ENCODE results near the gene FILIP1L. TPM values are rescaled to one million over a fixed set of nuclear protein-coding genes. Genes with fewer than 3 reads are reported as not detected.
A peak's percentile ranks its signal among the peaks of the same experiment; 100 is the strongest.

The FILIP1L gene
- total RNA-seq, 1 donor from 2014 or later, result 47.0 TPM

GRCh38 chr3:100150473-100150872 lies 36.2 kb upstream of the FILIP1L start:
- Mint-ChIP-seq H3K4me3 (ENCODE audit: unreplicated experiment) (no peak overlapping the region), H3K27me3 (ENCODE audit: unreplicated experiment) (no peaks in the 10 kb centered on the region), H3K27ac (ENCODE audit: unreplicated experiment) (peak overlapping the region; percentile 32), H3K4me1 (ENCODE audit: unreplicated experiment) (peaks cover 22% of the 10 kb centered on the region), H3K36me3 (ENCODE audit: unreplicated experiment) (peaks cover 29% of the 10 kb centered on the region), H3K9me3 (ENCODE audit: unreplicated experiment) (peaks cover 11% of the 10 kb centered on the region)
- TF ChIP-seq, protein P1, sequence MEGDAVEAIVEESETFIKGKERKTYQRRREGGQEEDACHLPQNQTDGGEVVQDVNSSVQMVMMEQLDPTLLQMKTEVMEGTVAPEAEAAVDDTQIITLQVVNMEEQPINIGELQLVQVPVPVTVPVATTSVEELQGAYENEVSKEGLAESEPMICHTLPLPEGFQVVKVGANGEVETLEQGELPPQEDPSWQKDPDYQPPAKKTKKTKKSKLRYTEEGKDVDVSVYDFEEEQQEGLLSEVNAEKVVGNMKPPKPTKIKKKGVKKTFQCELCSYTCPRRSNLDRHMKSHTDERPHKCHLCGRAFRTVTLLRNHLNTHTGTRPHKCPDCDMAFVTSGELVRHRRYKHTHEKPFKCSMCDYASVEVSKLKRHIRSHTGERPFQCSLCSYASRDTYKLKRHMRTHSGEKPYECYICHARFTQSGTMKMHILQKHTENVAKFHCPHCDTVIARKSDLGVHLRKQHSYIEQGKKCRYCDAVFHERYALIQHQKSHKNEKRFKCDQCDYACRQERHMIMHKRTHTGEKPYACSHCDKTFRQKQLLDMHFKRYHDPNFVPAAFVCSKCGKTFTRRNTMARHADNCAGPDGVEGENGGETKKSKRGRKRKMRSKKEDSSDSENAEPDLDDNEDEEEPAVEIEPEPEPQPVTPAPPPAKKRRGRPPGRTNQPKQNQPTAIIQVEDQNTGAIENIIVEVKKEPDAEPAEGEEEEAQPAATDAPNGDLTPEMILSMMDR (IDR thresholded peaks at IDR 0.05), result no peak
- DNase-seq (ENCODE audit: extremely low spot score, unreplicated experiment), result no peak

DNA sequence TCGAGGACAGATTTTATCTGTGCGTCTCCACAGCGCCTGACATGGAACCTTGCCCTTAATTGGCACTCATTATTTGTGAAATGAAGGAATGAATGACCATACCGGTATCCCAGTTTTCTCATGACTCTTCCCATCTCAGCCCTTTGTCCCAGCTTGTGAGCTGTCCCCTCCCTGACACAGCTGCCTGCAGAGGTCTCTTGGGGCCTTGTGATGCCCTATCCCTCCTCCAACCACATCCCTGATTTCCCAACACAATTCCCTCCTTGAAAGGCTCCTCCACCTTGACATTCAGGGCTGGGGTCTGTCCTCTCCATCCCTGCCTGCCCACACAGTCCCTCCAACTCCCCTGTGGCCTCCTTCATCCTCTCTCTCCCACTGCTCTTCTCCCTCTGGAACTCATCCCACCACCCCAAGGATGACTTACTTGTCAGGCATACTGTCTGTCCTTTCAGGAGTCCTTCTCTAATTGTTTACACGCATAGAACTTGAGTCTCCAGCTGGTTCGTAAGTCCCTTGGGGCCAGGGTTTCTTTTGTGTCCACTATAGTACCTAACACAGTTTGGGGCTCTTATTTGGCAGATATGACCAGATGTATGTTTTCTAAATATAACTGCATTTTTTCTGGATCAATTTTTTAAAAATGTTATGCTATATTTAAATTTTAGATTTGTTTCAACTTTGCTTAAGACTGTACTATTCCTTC lies 35.6 kb upstream of the FILIP1L start:
- TF ChIP-seq, protein P1 (IDR thresholded peaks at IDR 0.05), result no peak
- Mint-ChIP-seq H3K9me3 (ENCODE audit: unreplicated experiment) (peaks cover 5% of the 10 kb centered on the region), H3K27ac (ENCODE audit: unreplicated experiment) (peak overlapping the region; percentile 28), H3K36me3 (ENCODE audit: unreplicated experiment) (peaks cover 24% of the 10 kb centered on the region), H3K4me1 (ENCODE audit: unreplicated experiment) (peaks cover 16% of the 10 kb centered on the region), H3K27me3 (ENCODE audit: unreplicated experiment) (no peaks in the 10 kb centered on the region), H3K4me3 (ENCODE audit: unreplicated experiment) (no peak overlapping the region)
- DNase-seq (ENCODE audit: extremely low spot score, unreplicated experiment), result no peak

GRCh38 chr3:100149130-100149529 lies 34.8 kb upstream of the FILIP1L start:
- no peak overlapping the region for H3K4me3 Mint-ChIP-seq (ENCODE audit: unreplicated experiment)
- H3K27ac Mint-ChIP-seq (ENCODE audit: unreplicated experiment), result no peak overlapping the region
- H3K27me3 Mint-ChIP-seq (ENCODE audit: unreplicated experiment), result no peaks in the 10 kb centered on the region
- peaks cover 15% of the 10 kb centered on the region for H3K4me1 Mint-ChIP-seq (ENCODE audit: unreplicated experiment)
- H3K36me3 Mint-ChIP-seq (ENCODE audit: unreplicated experiment), result peaks cover 24% of the 10 kb centered on the region
- TF ChIP-seq, protein P1 (IDR thresholded peaks at IDR 0.05), result no peak
- peaks cover 8% of the 10 kb centered on the region for H3K9me3 Mint-ChIP-seq (ENCODE audit: unreplicated experiment)
- no peak for DNase-seq (ENCODE audit: extremely low spot score, unreplicated experiment)

DNA sequence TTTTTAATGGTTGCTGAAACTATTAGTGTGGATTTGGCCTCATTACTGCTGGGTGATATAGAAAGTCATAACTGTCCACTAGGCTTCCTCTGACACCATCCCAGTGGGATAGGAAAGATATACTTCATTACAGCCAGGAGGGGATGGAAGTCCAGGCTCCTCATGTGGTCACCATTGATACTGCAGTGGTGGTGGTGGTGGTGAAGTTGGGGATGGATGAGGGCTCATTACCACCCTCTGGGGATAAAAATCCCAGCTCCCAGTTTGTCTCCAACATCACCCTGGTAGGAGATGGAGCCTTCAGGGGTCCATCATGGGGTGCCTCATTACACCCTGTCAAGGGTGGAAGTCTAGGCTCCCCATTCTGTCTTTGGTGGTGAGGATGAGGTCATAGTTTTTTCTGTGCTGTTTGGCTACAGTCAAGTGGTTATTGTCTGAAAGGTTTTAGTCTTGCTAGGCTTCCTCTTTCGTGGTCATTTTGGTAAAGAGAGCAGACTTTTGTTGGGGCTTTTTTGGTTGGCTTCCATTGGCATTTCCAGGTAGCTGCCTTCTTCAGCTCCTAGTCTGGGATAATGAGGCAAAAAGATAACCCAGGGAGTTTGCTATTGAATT lies 30.1 kb upstream of the FILIP1L start:
- TF ChIP-seq, protein P1 (IDR thresholded peaks at IDR 0.05), result no peak
- no peak overlapping the region for H3K4me3 Mint-ChIP-seq (ENCODE audit: unreplicated experiment)
- peaks cover 15% of the 10 kb centered on the region for H3K36me3 Mint-ChIP-seq (ENCODE audit: unreplicated experiment)
- no peak overlapping the region for H3K27ac Mint-ChIP-seq (ENCODE audit: unreplicated experiment)
- no peak for DNase-seq (ENCODE audit: extremely low spot score, unreplicated experiment)
- no peaks in the 10 kb centered on the region for H3K27me3 Mint-ChIP-seq (ENCODE audit: unreplicated experiment)
- peaks cover 1% of the 10 kb centered on the region for H3K4me1 Mint-ChIP-seq (ENCODE audit: unreplicated experiment)
- peaks cover 19% of the 10 kb centered on the region for H3K9me3 Mint-ChIP-seq (ENCODE audit: unreplicated experiment)

DNA sequence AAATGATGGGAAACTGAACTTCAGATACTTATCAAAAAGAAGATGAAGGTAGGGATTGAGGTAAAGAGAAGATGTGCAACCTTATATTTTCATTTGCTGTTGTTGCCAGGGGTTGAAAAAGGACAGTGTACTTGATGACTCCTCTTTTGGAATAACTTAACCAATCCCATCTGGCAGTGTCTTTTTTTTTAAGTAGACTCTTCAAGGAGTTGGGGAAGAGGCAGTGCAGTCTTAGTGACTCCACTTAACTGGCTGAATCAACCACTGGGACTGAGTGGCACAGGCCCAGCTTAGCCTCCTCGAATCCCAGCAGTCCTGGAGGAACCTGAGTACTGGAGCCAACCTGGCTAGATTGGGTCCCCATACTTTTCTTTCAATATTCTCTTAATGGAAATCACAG lies 27.3 kb upstream of the FILIP1L start:
- H3K9me3 Mint-ChIP-seq (ENCODE audit: unreplicated experiment), result peaks cover 19% of the 10 kb centered on the region
- TF ChIP-seq, protein P1 (IDR thresholded peaks at IDR 0.05), result no peak
- H3K4me1 Mint-ChIP-seq (ENCODE audit: unreplicated experiment), result peaks cover 7% of the 10 kb centered on the region
- H3K27me3 Mint-ChIP-seq (ENCODE audit: unreplicated experiment), result no peaks in the 10 kb centered on the region
- DNase-seq (ENCODE audit: extremely low spot score, unreplicated experiment), result no peak
- H3K27ac Mint-ChIP-seq (ENCODE audit: unreplicated experiment), result no peak overlapping the region
- peaks cover 12% of the 10 kb centered on the region for H3K36me3 Mint-ChIP-seq (ENCODE audit: unreplicated experiment)
- no peak overlapping the region for H3K4me3 Mint-ChIP-seq (ENCODE audit: unreplicated experiment)
